GM12878 (cell line): ENCODE data around the gene KDM4C. TPM values are rescaled to one million over a fixed set of nuclear protein-coding genes. Genes with fewer than 3 reads are reported as not detected.

Experiments
- ATAC-seq: fragments of 200-7000 bp; cut with Tn5 transposase; 3 replicates; pipeline ENCODE4 v1.9.1; 2020; ENCODE audit warnings: mild to moderate bottlenecking, moderate library complexity
- BruUV-seq: library from RNA; stranded (reverse); fragments of 400-500 nt; replicated peaks from 2 replicates; lab custom pipeline; 2021; lab: Mats Ljungman, UMichigan
- CTCF ChIA-PET: fragments of 300-600 bp; sonication (Branson Sonifier 250); formaldehyde crosslinking; extraction: SDS; loops from one replicate; lab custom pipeline; 2021; ENCODE audit warnings: inconsistent platforms; lab: Yijun Ruan, JAX
- POLR2A ChIA-PET: fragments of 350-600 bp; formaldehyde crosslinking; extraction: SDS; loops from one replicate; lab custom pipeline; 2021; ENCODE audit warnings: inconsistent platforms; lab: Charles Lee
- RAD21 ChIA-PET: fragments of 300-600 bp; sonication (Branson Sonifier 250); formaldehyde crosslinking; loops from one replicate; lab custom pipeline; 2023; ENCODE audit warnings: antibody characterized with exemption; ENCODE audit not compliant: unreplicated experiment; lab: Charles Lee
- SMC1A ChIA-PET: fragments of 300-600 bp; sonication (Branson Sonifier 250); formaldehyde crosslinking; loops from one replicate; lab custom pipeline; 2023; ENCODE audit not compliant: unreplicated experiment, uncharacterized antibody; lab: Charles Lee
- DNase-seq: peaks from one replicate; pipeline ENCODE4 v3.0.0-alpha.2; 2011; ENCODE audit warnings: low read depth, low spot score
- FAIRE-seq: peaks from 3 replicates; lab custom pipeline; 2011; peaks lifted over from hg19 to GRCh38; lab: Jason Lieb, UNC
- H2AFZ ChIP-seq: 2 replicates; pipeline ENCODE4 v1.6.0; 2011; ENCODE audit warnings: low read depth, low read length, control low read depth; ENCODE audit not compliant: control insufficient read depth
- H3K27ac ChIP-seq: 2 replicates; pipeline ENCODE4 v1.5.1; 2011; ENCODE audit warnings: control low read depth; ENCODE audit not compliant: control insufficient read depth, insufficient read depth
- H3K27me3 ChIP-seq, 2 experiments: replicated peaks in 1 of 2; 2 replicates each; pipeline versions ENCODE4 v1.6.0 to v1.6.1; 2011; ENCODE audit warnings: low read length in 1 of 2; ENCODE audit not compliant: control insufficient read depth in 2 of 2, insufficient read depth in 2 of 2
- H3K36me3 ChIP-seq, 2 experiments: 2 replicates each; pipeline ENCODE4 v1.5.1; 2011; ENCODE audit warnings: low read length in 1 of 2; ENCODE audit not compliant: control insufficient read depth in 2 of 2, insufficient read depth in 2 of 2
- H3K4me1 ChIP-seq: 2 replicates; pipeline ENCODE4 v1.6.1; 2011; ENCODE audit warnings: mild to moderate bottlenecking, low read length, moderate library complexity, mixed read lengths; ENCODE audit not compliant: control insufficient read depth, insufficient read depth
- H3K4me2 ChIP-seq: 2 replicates; pipeline ENCODE4 v1.6.0; 2011; ENCODE audit warnings: control low read depth; ENCODE audit not compliant: control insufficient read depth, insufficient read depth
- H3K4me3 ChIP-seq: fragments of 200-600 bp; sonication (generic); 2 replicates; pipeline ENCODE4 v1.5.1; 2016
- H3K79me2 ChIP-seq: 2 replicates; pipeline ENCODE4 v1.6.0; 2011; ENCODE audit warnings: low read length; ENCODE audit not compliant: control insufficient read depth, insufficient read depth
- H3K9ac ChIP-seq: 2 replicates; pipeline ENCODE4 v1.8.0; 2011; ENCODE audit warnings: low read length, control low read depth, mixed read lengths; ENCODE audit not compliant: control insufficient read depth, insufficient read depth
- H3K9me3 ChIP-seq: replicated peaks from 3 replicates; pipeline ENCODE4 v1.5.1; 2011; ENCODE audit warnings: mild to moderate bottlenecking, low read length; ENCODE audit not compliant: control insufficient read depth, insufficient read depth
- H4K20me1 ChIP-seq: 2 replicates; pipeline ENCODE4 v1.6.0; 2011; ENCODE audit not compliant: control insufficient read depth, insufficient read depth
- BHLHE40 ChIP-seq, 2 experiments: fragments of 450-650 bp in 1 of 2; IDR thresholded peaks; 2 replicates each; pipeline ENCODE4 v1.6.1; 2011 to 2017; ENCODE audit warnings: low read depth in 2 of 2, borderline replicate concordance in 1 of 2, improper control_type of control experiment in 1 of 2, low read length in 1 of 2, mild to moderate bottlenecking in 1 of 2
- BRCA1 ChIP-seq: IDR thresholded peaks from 2 replicates; pipeline ENCODE4 v1.6.1; 2011; ENCODE audit warnings: low read depth, low read length, improper control_type of control experiment
- CEBPB ChIP-seq, 2 experiments: fragments of 150-350 bp in 1 of 2; IDR thresholded peaks; 2 replicates each; pipeline ENCODE4 v1.6.1; 2012 to 2014; ENCODE audit warnings: low read depth in 2 of 2, low read length in 2 of 2, borderline replicate concordance in 1 of 2, inconsistent platforms in 1 of 2
- FOXK2 ChIP-seq: fragments of 450-650 bp; IDR thresholded peaks from 2 replicates; pipeline ENCODE4 v1.6.1; 2017; ENCODE audit warnings: mild to moderate bottlenecking, moderate library complexity
- MYB ChIP-seq: fragments of 150-350 bp; IDR thresholded peaks from 2 replicates; pipeline ENCODE4 v1.6.1; 2014; ENCODE audit warnings: mild to moderate bottlenecking, low read depth, low read length, borderline replicate concordance
- PBX3 ChIP-seq: IDR thresholded peaks from 2 replicates; pipeline ENCODE4 v1.6.1; 2011; ENCODE audit warnings: mild to moderate bottlenecking, low read depth, low read length, moderate library complexity; ENCODE audit not compliant: insufficient replicate concordance
- POLR2A ChIP-seq: IDR thresholded peaks from 2 replicates; pipeline ENCODE4 v1.6.1; 2011; ENCODE audit warnings: low read depth, mild to moderate bottlenecking, low read length
- RFX5 ChIP-seq: IDR thresholded peaks from 2 replicates; pipeline ENCODE4 v1.6.1; 2011; ENCODE audit warnings: low read depth, low read length, improper control_type of control experiment
- TARDBP ChIP-seq: IDR thresholded peaks from 2 replicates; pipeline ENCODE4 v1.6.1; 2016; ENCODE audit warnings: borderline replicate concordance
- ZNF622 ChIP-seq: fragments of 450-650 bp; IDR thresholded peaks from 2 replicates; pipeline ENCODE4 v1.6.1; 2017; ENCODE audit warnings: mild to moderate bottlenecking, inconsistent platforms
- ZNF687 ChIP-seq: fragments of 450-650 bp; IDR thresholded peaks from 2 replicates; pipeline ENCODE4 v1.6.1; 2017; ENCODE audit warnings: mild to moderate bottlenecking, moderate library complexity
- ZZZ3 ChIP-seq: IDR thresholded peaks from 2 replicates; pipeline ENCODE4 v1.6.1; 2011; ENCODE audit warnings: low read depth; ENCODE audit not compliant: control insufficient read depth, insufficient read length
- WGBS: methylation state at CpG from one replicate; pipeline ENCODE4 v1.1.6; 2016; ENCODE audit warnings: low lambda C conversion rate; ENCODE audit not compliant: insufficient replicate concordance, insufficient coverage; ENCODE audit errors: missing lambda C conversion rate; 5-methylcytosine and 5-hydroxymethylcytosine counted together
- in situ Hi-C: fragments of 300-500 bp; cut with MboI; formaldehyde crosslinking; loops from 9 replicates; pipeline ENCODE4 v1.14.3; 2018; ENCODE audit warnings: mixed read lengths
- intact Hi-C: fragments of 100-400 bp; cut with micrococcal nuclease; formaldehyde crosslinking; loops from one replicate; pipeline ENCODE4 v1.14.2; 2022; ENCODE audit not compliant: unreplicated experiment
- polyA plus RNA-seq, 11 experiments: library from polyadenylated mRNA; depleted of rRNA in 4 of 11; unstranded in 6 of 11; stranded (reverse) in 5 of 11; fragments of >200 nt; fragmentation: Nextera tagmentation in 4 of 11; fragmentation: Illumina TruSeq in 1 of 11; extraction: Ambion mirVana in 4 of 11; extraction: Trizol in 1 of 11; gene quantifications; 1 replicate in 1 of 11; 2 replicates in 10 of 11; pipeline versions ENCODE4 v1.2.1 to v1.2.3, GENCODE V29; 2011 to 2016; ENCODE audit warnings: inconsistent platforms in 2 of 11, missing spikeins in 2 of 11, low read depth in 1 of 11
- total RNA-seq, 4 experiments: library from RNA; depleted of rRNA in 3 of 4; stranded (reverse); fragments of >200 nt in 3 of 4; fragmentation: Illumina TruSeq in 1 of 4; extraction: Trizol in 1 of 4; gene quantifications; 2 replicates each; pipeline versions ENCODE4 v1.2.1 to v1.2.3, GENCODE V29; 2013 to 2021
- TF ChIP-seq, protein P1 (sequence below): IDR thresholded peaks from 2 replicates; pipeline ENCODE4 v1.6.1; 2011; ENCODE audit warnings: borderline replicate concordance, low read depth, mild to moderate bottlenecking, moderate library complexity, low read length; ENCODE audit not compliant: insufficient read depth, poor library complexity, severe bottlenecking
- TF ChIP-seq, protein P2 (sequence below), 3 experiments: IDR thresholded peaks in 2 of 3; conservative IDR thresholded peaks in 1 of 3; 2 replicates each; pipeline ENCODE4 v1.5.1; 2011; ENCODE audit warnings: low read depth in 3 of 3, low read length in 3 of 3, mild to moderate bottlenecking in 3 of 3, control low read depth in 2 of 3, moderate library complexity in 2 of 3, inconsistent platforms in 1 of 3, mixed read lengths in 1 of 3; ENCODE audit not compliant: control insufficient read depth in 2 of 3, insufficient read depth in 1 of 3; ENCODE audit errors: extremely low read depth in 1 of 3

The KDM4C gene
- total and polyA plus RNA-seq, 10 of the 15 experiments (the other 5 are each of a cell fraction or from before 2014, with no cell fraction given) = 6.8 to 41.2 (median 20.1) TPM

DNA sequence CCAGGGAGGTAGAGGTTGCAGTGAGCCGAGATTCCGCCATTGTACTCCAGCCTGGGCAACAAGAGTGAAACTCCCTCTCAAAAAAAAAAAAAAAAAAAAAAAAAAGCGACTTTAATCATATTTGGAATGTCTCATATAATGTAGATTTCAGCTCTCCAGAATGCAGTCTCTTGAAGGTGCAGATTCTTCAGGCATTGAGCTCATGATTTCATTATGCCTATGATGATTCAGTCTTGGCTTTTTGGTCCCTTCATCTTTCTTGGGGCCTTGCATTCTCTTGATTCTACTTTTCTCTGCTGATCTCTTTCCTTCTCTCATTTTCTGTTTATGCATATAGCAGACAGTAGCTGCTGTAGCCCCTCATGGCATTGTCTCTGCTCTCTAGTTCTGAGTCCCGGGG lies 22.9 kb downstream of the KDM4C start (continued):
- TF ChIP-seq TARDBP = no peak
- no peak for TF ChIP-seq RFX5
- TF ChIP-seq BRCA1 = no peak
- TF ChIP-seq CEBPB (IDR thresholded peaks at IDR 0.05; ENCODE audit: borderline replicate concordance in 1 of 2, low read depth in 2 of 2, low read length in 2 of 2) = no peak
- no peak for TF ChIP-seq MYB
- no peak for TF ChIP-seq FOXK2
- TF ChIP-seq ZNF622 = no peak
- TF ChIP-seq POLR2A = no peak

GRCh38 chr9:6781476-6781875 lies 23.7 kb downstream of the KDM4C start:
- Histone ChIP-seq H3K79me2 (peaks cover 75% of the 10 kb centered on the region), H3K9ac (no peak overlapping the region), H3K4me2 (no peak overlapping the region), H3K9me3 (no peaks in the 10 kb centered on the region), H3K4me3 (no peak overlapping the region), H3K27me3 (no peaks in the 10 kb centered on the region), H3K4me1 (peaks cover 34% of the 10 kb centered on the region), H3K27ac (no peak overlapping the region), H2AFZ (no peak overlapping the region), H4K20me1 (no peaks in the 10 kb centered on the region), H3K36me3 (no peaks in the 10 kb centered on the region; a peak in 1 of 4 replicates)
- no TSS peak for BruUV-seq
- 50% methylated on average over 2 of the region's 2 CpGs for WGBS
- in situ Hi-C loops = no loop called here
- DNase-seq (no peak), ATAC-seq (no peak), FAIRE-seq (no peak)
- ChIA-PET POLR2A (no interaction called here), RAD21 (no interaction called here), CTCF (no interaction called here), SMC1A (interaction anchor here (1.4 to 2.1 kb wide), 2 partner anchors 11 to 25 kb away, joined by 8 read pairs; no protein-coding TSS in a partner anchor)
- intact Hi-C loops = no loop called here
- TF ChIP-seq, protein P1, sequence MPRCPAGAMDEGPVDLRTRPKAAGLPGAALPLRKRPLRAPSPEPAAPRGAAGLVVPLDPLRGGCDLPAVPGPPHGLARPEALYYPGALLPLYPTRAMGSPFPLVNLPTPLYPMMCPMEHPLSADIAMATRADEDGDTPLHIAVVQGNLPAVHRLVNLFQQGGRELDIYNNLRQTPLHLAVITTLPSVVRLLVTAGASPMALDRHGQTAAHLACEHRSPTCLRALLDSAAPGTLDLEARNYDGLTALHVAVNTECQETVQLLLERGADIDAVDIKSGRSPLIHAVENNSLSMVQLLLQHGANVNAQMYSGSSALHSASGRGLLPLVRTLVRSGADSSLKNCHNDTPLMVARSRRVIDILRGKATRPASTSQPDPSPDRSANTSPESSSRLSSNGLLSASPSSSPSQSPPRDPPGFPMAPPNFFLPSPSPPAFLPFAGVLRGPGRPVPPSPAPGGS = no peak
- no peak for TF ChIP-seq PBX3
- no peak for TF ChIP-seq ZNF687
- TF ChIP-seq ZZZ3 = no peak
- TF ChIP-seq, protein P2, sequence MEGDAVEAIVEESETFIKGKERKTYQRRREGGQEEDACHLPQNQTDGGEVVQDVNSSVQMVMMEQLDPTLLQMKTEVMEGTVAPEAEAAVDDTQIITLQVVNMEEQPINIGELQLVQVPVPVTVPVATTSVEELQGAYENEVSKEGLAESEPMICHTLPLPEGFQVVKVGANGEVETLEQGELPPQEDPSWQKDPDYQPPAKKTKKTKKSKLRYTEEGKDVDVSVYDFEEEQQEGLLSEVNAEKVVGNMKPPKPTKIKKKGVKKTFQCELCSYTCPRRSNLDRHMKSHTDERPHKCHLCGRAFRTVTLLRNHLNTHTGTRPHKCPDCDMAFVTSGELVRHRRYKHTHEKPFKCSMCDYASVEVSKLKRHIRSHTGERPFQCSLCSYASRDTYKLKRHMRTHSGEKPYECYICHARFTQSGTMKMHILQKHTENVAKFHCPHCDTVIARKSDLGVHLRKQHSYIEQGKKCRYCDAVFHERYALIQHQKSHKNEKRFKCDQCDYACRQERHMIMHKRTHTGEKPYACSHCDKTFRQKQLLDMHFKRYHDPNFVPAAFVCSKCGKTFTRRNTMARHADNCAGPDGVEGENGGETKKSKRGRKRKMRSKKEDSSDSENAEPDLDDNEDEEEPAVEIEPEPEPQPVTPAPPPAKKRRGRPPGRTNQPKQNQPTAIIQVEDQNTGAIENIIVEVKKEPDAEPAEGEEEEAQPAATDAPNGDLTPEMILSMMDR (IDR thresholded peaks at IDR 0.05 in 2 of 3, conservative IDR thresholded peaks at IDR 0.05 in 1 of 3; ENCODE audit: control insufficient read depth in 2 of 3, extremely low read depth in 1 of 3, insufficient read depth in 1 of 3, low read depth in 3 of 3, low read length in 3 of 3) = no peak
- TF ChIP-seq BHLHE40 (IDR thresholded peaks at IDR 0.05; ENCODE audit: borderline replicate concordance in 1 of 2, low read depth in 2 of 2, low read length in 1 of 2) = no peak
